H1 (cell line): ENCODE measurements around the gene KANSL1. TPM values are rescaled to one million over a fixed set of nuclear protein-coding genes. Genes with fewer than 3 reads are reported as not detected.

ENCODE experiments used
- CBX5 ChIP-seq: fragments of 300-800, 300-1000 bp; sonication (generic); IDR thresholded peaks from 2 replicates; pipeline ENCODE4 v1.7.1; 2016; ENCODE audit warnings: antibody characterized with exemption, low read length, low read depth
- EZH2 ChIP-seq: fragments of 200-600 bp; sonication (generic); IDR thresholded peaks from 2 replicates; pipeline ENCODE4 v1.7.1; 2012; ENCODE audit warnings: low read depth, mild to moderate bottlenecking, moderate library complexity, low read length, inconsistent platforms; ENCODE audit not compliant: severe bottlenecking
- GABPA ChIP-seq: IDR thresholded peaks from 2 replicates; pipeline ENCODE4 v1.6.1; 2011; ENCODE audit warnings: mild to moderate bottlenecking, low read length, moderate library complexity, borderline replicate concordance; ENCODE audit not compliant: insufficient read depth
- HDAC2 ChIP-seq, 2 experiments: fragments of 300-600 bp in 1 of 2; sonication (generic) in 1 of 2; IDR thresholded peaks; 2 replicates each; pipeline ENCODE4 v1.6.1; 2011 to 2012; ENCODE audit warnings: low read depth in 2 of 2, low read length in 2 of 2, mild to moderate bottlenecking in 2 of 2, moderate library complexity in 2 of 2, borderline replicate concordance in 1 of 2, inconsistent platforms in 1 of 2
- MAFK ChIP-seq: IDR thresholded peaks from 2 replicates; pipeline ENCODE4 v1.6.1; 2012; ENCODE audit warnings: low read depth, mild to moderate bottlenecking, improper control_type of control experiment, low read length
- SP2 ChIP-seq: IDR thresholded peaks from 2 replicates; pipeline ENCODE4 v1.6.1; 2012; ENCODE audit warnings: mild to moderate bottlenecking, low read length, inconsistent platforms
- TAF7 ChIP-seq: optimal IDR thresholded peaks from 2 replicates; pipeline ENCODE3; 2011; ENCODE audit warnings: low read depth, mild to moderate bottlenecking, inconsistent platforms, low read length, moderate library complexity, borderline replicate concordance
- TCF12 ChIP-seq: IDR thresholded peaks from 2 replicates; pipeline ENCODE4 v1.6.1; 2011; ENCODE audit warnings: low read depth, mild to moderate bottlenecking, low read length
- polyA plus RNA-seq, 7 experiments: library from polyadenylated mRNA; depleted of rRNA in 3 of 7; stranded (reverse) in 5 of 7; unstranded in 2 of 7; fragments of >200 nt in 5 of 7; fragments of 200-250 nt in 2 of 7; gene quantifications; 1 replicate in 5 of 7; 2 replicates in 1 of 7; 4 replicates in 1 of 7; pipeline versions ENCODE4 v1.2.1 to v1.2.3, GENCODE V29; 2011 to 2013; ENCODE audit warnings: missing spikeins in 2 of 7, mixed read lengths in 2 of 7
- total RNA-seq: library from RNA; stranded (reverse); fragmentation: NEBNext Ultra II Directional; extraction: Animal tissue kit (Norgen Biotek cat#: 25700); gene quantifications from 2 replicates; pipeline ENCODE4 v1.2.1, GENCODE V29; 2021

The KANSL1 gene
- total and polyA plus RNA-seq, 2 of the 8 experiments (the other 6 are each of a cell fraction or from before 2014, with no cell fraction given): 34.0 to 128 TPM

DNA sequence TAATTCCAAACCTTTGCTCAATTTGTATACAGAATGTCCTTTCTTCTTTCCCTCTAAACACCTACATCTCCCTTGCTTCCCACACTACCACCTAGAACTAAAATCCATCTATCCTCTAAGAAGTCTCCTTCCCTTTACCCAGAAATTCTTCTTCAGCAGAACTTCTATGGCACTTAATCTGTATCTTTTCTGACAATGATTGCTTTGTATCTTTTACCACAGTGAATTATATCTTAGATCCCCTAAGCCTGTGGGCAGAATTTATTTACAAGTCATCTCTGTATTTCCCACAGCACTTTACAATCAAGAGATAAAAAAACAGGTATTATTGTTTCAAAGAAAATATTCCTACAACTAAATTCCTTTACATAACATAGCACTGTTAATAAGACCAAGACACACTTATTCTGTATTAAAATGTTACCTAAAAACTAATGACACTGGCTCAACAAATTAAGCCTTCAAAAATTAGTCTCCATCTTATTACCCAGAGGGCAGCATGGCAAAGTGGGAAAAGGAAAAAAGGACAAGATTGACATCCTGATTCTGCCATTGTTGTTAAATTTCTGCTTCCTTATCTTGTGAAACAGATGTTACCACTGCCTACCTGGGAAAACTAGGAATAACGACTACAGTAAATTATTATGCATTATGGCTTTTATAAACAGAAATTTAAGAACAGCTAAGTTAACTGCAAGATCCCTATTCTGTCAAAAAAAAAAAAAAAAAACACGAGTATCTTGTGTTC is 42.8 kb downstream of the KANSL1 start (continued):
- TF ChIP-seq TCF12 (no peak), MAFK (no peak), HDAC2 (IDR thresholded peaks at IDR 0.05; ENCODE audit: borderline replicate concordance in 1 of 2, low read depth in 2 of 2, low read length in 2 of 2) (no peak), SP2 (no peak), TAF7 (no peak), CBX5 (no peak), EZH2 (no peak), GABPA (no peak)
- TF ChIP-seq, all 59 proteins: peak for 0
